Naive thymus-derived CD8-positive, alpha-beta T cell (primary cell): ENCODE measurements around the gene MYORG. TPM values are rescaled to one million over a fixed set of nuclear protein-coding genes. Genes with fewer than 3 reads are reported as not detected.
"Not testable (repeated sequence)": the region's sequence is repeated elsewhere in the genome, so short reads cannot be mapped to it uniquely, and the experiment has no call there.

Experiments used
- ATAC-seq, 2 donors: fragments of 150-1000 bp; cut with Tn5 transposase in 1 of 2; sonication (Bioruptor Pico), chemical (Tn5 transposase) in 1 of 2; 1 replicate in 1 of 2; 2 replicates in 1 of 2; pipeline ENCODE4 v1.10.0; 2021; ENCODE audit warnings: mild to moderate bottlenecking in 2 of 2, moderate library complexity in 2 of 2
- POLR2A ChIA-PET: fragments of 350-600 bp; sonication (Branson Sonifier 250); formaldehyde crosslinking; loops from one replicate; lab custom pipeline; 2021; ENCODE audit warnings: antibody characterized with exemption; lab: Charles Lee
- DNase-seq, 10 donors: peaks; one replicate each; pipeline versions ENCODE4 v3.0.0 to v3.0.0-alpha.2; 2020 to 2022
- H3K27ac Mint-ChIP-seq, 10 donors: one replicate each; pipeline ENCODE4 v1.8.0; 2020 to 2022; ENCODE audit warnings: mild to moderate bottlenecking in 10 of 10, mixed read lengths in 10 of 10, moderate library complexity in 4 of 10, inconsistent platforms in 1 of 10
- H3K27me3 Mint-ChIP-seq, 5 donors: one replicate each; pipeline ENCODE4 v1.8.0; 2021 to 2022; ENCODE audit warnings: mixed read lengths in 5 of 5
- H3K36me3 Mint-ChIP-seq, 3 donors: one replicate each; pipeline ENCODE4 v1.8.0; 2020 to 2022; ENCODE audit warnings: mixed read lengths in 3 of 3, mild to moderate bottlenecking in 2 of 3, inconsistent platforms in 1 of 3
- H3K4me1 Mint-ChIP-seq, 4 donors: one replicate each; pipeline ENCODE4 v1.8.0; 2021 to 2022; ENCODE audit warnings: mixed read lengths in 4 of 4
- H3K4me3 Mint-ChIP-seq, 10 donors: one replicate each; pipeline ENCODE4 v1.8.0; 2020 to 2022; ENCODE audit warnings: mild to moderate bottlenecking in 10 of 10, mixed read lengths in 10 of 10, moderate library complexity in 6 of 10, inconsistent platforms in 1 of 10
- H3K9me3 Mint-ChIP-seq, 9 donors: one replicate each; pipeline ENCODE4 v1.8.0; 2020 to 2022; ENCODE audit warnings: mixed read lengths in 9 of 9, mild to moderate bottlenecking in 3 of 9, inconsistent platforms in 1 of 9, moderate library complexity in 1 of 9
- polyA plus RNA-seq, 3 donors: library from polyadenylated mRNA; unstranded; fragments of 300-500 nt; fragmentation: Illumina TruSeq; gene quantifications; one replicate each; pipeline ENCODE4 v1.2.3, GENCODE V29; 2021
- total RNA-seq, 8 experiments: library from RNA in 2 of 8; stranded (reverse) in 2 of 8; gene quantifications; one replicate each; pipeline ENCODE4 v1.2.3 and lab custom pipeline; 2021 to 2026

The MYORG gene
- total and polyA plus RNA-seq, 5 experiments from 2014 or later, result 0.17 to 1.5 (median 0.39) TPM

DNA sequence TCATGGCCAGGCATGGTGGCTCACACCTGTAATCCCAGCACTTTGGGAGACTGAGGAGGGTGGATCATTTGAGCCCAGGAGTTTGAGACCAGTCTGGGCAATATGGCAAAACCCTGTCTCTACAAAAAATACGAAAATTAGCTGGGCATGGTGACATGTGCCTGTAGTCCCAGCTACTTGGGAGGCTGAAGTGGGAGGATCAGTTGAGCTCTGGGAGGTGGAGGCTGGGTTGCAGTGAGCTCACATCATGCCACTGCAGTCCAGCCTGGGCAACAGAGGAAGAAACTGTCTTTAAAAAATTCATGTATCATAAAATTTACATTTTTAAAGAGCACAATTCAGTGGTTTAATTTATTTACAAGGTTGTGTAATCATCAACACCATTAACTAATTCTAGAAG is 23.7 kb downstream of the MYORG start:
- H3K27me3 Mint-ChIP-seq, H3K27ac Mint-ChIP-seq, DNase-seq, H3K4me3 Mint-ChIP-seq, ATAC-seq, POLR2A ChIA-PET, H3K4me1 Mint-ChIP-seq: not testable (repeated sequence)
- Mint-ChIP-seq H3K36me3 (peaks cover 19 to 27% (median 24%) of the 10 kb centered on the region in 3 donors), H3K9me3 (peaks cover 0 to 31% (median 12%) of the 10 kb centered on the region in 9 donors)

DNA sequence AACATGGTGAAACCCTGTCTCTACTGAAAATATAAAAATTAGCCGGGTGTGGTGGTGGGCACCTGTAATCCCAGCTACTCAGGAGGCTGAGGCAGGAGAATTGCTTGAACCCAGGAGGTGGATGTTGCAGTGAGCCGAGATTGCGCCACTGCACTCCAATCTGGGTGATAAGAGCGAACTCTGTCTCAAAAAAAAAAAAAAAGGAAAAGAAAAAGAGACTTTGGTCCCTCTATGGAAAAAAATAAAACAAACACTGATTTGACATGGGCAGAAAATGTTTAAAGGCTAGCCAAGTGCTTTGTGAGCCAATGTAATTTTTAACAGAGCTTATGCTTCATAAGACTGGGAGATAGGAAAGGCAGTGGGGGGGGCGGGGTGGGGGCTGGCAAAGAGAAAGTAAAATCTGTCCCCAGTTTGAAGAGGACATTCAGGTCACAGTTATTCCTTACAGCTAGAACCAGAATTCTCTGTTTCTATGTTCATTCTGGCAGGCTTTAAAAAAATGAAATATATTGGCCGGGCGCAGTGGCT is 24.5 kb downstream of the MYORG start:
- not testable (repeated sequence) for H3K27me3 Mint-ChIP-seq, ATAC-seq, H3K27ac Mint-ChIP-seq, DNase-seq, H3K4me1 Mint-ChIP-seq, H3K4me3 Mint-ChIP-seq
- Mint-ChIP-seq H3K36me3 (peaks cover 16 to 25% (median 20%) of the 10 kb centered on the region in 3 donors), H3K9me3 (peaks cover 0 to 23% (median 8%) of the 10 kb centered on the region in 9 donors)
- POLR2A ChIA-PET, result interaction anchor here (0.7 kb wide), 1 partner anchor 279 kb away, joined by 3 read pairs; no protein-coding TSS in a partner anchor

DNA sequence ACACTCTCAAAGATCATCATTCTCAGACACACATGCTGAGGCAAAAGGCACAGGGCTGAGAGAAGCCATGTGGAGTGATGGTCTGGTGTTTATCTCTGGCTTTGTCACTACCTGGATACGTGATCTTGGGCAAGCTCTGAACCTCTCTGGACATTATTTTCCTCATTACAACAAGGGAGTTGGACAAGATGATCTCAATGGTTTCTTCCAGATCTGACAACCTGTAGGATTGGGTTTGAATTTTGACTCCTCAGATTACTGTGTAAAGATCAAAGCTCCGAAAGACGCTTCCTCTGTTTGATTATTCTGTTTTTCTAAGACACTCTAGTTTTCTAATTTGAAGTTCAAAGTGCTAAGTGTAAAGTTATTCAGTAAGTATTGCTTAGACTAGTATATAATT is 27.4 kb downstream of the MYORG start:
- H3K36me3 Mint-ChIP-seq, result peaks cover 4 to 26% (median 6%) of the 10 kb centered on the region in 3 donors
- no peak overlapping the region for H3K4me3 Mint-ChIP-seq
- POLR2A ChIA-PET, result no interaction called here
- H3K9me3 Mint-ChIP-seq, result no peaks in the 10 kb centered on the region
- ATAC-seq, result no peak
- H3K4me1 Mint-ChIP-seq, result no peaks in the 10 kb centered on the region
- H3K27ac Mint-ChIP-seq, result peak overlapping the region in 2 of 10 donors; percentile 6 to 54
- no peak for DNase-seq
- no peaks in the 10 kb centered on the region for H3K27me3 Mint-ChIP-seq

DNA sequence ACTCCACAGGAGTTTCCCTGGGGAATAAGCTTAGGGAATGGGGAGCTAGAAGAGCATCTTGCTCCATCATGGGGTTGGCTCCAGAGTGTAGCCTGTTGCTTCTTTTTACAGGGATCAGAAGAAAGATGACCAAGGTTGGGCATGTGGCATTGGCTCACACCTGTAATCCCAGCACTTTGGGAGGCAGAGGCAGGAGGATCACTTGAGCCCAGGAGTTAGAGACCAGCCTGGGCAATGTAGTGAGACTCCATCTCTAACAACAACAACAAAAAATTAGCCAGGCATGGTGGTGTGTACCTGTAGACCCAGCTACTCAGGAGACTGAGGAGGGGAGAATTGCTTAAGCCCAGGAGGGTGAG is 28.9 kb downstream of the MYORG start:
- Mint-ChIP-seq H3K27ac (no peak overlapping the region), H3K36me3 (peaks cover 4 to 37% (median 11%) of the 10 kb centered on the region in 3 donors), H3K4me1 (no peaks in the 10 kb centered on the region), H3K27me3 (no peaks in the 10 kb centered on the region), H3K9me3 (no peaks in the 10 kb centered on the region), H3K4me3 (no peak overlapping the region)
- DNase-seq, result no peak
- POLR2A ChIA-PET, result interaction anchor here (0.8 kb wide), 1 partner anchor 272 kb away, joined by 3 read pairs; the partner anchor contains the start of gene DCTN3
- no peak for ATAC-seq

DNA sequence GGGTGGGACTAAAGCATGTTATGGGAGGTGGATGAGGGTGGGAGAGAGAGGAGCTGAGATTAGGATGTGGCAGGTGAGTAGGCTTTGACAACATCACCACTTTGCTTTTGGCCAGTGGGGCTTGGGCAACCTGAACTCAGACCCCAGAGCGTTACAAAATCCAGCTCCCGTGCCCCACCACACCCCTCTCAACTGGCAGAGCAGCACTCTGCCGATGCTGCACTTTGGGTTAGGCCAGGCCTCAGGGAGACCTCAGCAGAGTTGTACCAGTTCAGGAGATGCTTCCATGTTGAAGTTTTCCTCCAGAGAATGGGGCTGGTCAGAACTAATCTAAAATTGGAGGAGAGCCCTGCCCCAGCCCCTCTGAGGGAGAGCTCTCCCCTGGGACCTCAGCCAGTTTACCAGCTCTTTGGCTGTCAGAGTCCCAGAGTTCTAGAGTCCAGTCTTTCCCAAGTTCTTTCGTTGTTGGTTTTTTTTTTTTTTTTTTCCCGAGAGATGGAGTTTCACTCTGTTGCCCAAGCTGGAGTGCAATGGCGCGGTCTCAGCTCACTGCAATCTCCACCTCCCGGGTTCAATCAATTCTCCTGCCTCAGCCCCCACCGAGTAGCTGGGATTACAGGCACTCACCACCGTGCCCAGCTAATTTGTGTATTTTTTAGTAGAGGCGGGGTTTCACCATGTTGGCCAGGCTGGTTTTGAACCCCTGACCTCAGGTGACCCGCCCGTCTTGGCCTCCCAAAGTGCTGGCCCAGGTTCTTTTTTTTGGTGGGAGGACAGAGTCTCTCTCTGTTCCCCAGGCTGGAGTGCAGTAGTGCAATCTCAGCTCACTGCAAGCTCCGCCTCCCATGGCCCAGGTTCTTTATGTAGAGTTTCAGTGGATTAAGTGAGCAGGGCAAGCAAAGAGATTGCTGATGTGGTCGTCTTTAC is 29.6 kb downstream of the MYORG start:
- Mint-ChIP-seq H3K4me3 (no peak overlapping the region), H3K9me3 (no peaks in the 10 kb centered on the region), H3K27me3 (no peaks in the 10 kb centered on the region), H3K4me1 (no peaks in the 10 kb centered on the region), H3K36me3 (peaks cover 4 to 42% (median 14%) of the 10 kb centered on the region in 3 donors), H3K27ac (no peak overlapping the region)
- DNase-seq (no peak), ATAC-seq (no peak)
- POLR2A ChIA-PET, result interaction anchor here (0.7 kb wide), 1 partner anchor 1558 kb away, joined by 3 read pairs; no protein-coding TSS in a partner anchor

DNA sequence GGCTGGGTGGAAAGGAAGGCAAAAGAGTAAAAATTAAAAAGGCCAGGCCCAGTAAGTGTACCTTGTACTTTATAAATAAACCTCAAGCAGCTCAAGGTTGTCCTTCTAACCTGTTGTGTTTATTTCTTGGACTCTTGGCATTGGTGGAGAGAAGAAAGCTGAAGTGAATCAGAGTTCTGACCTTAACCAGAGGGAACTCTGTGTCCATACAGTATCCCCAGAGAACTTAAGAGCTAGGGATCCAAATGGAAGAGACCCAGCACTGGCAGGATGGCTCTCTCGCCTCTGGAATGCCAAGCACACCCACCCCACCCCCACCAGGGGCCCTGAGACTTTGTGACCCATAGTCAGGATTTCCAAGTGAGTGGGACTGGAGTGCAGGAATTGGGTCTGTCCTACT is 33.1 kb downstream of the MYORG start:
- ATAC-seq (no peak), DNase-seq (no peak)
- Mint-ChIP-seq H3K27ac (no peak overlapping the region), H3K4me1 (peaks cover 0 to 3% (median 0%) of the 10 kb centered on the region in 4 donors), H3K4me3 (no peak overlapping the region), H3K36me3 (peaks cover 0 to 68% (median 14%) of the 10 kb centered on the region in 3 donors), H3K9me3 (no peaks in the 10 kb centered on the region), H3K27me3 (no peaks in the 10 kb centered on the region)
- POLR2A ChIA-PET, result no interaction called here

DNA sequence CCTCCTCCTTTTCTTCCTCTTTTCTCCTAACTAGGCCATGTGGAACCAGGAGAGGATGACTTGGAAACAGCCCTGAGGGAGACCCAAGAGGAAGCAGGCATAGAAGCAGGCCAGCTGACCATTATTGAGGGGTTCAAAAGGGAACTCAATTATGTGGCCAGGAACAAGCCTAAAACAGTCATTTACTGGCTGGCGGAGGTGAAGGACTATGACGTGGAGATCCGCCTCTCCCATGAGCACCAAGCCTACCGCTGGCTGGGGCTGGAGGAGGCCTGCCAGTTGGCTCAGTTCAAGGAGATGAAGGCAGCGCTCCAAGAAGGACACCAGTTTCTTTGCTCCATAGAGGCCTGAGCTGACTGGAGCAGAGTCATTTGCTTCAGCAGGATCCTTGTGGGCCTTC is 33.6 kb downstream of the MYORG start:
- H3K4me3 Mint-ChIP-seq, result no peak overlapping the region
- DNase-seq (no peak), ATAC-seq (no peak)
- no peaks in the 10 kb centered on the region for H3K9me3 Mint-ChIP-seq
- H3K36me3 Mint-ChIP-seq, result peaks cover 0 to 66% (median 14%) of the 10 kb centered on the region in 3 donors
- no peak overlapping the region for H3K27ac Mint-ChIP-seq
- POLR2A ChIA-PET, result no interaction called here
- no peaks in the 10 kb centered on the region for H3K27me3 Mint-ChIP-seq
- H3K4me1 Mint-ChIP-seq, result peaks cover 0 to 3% (median 0%) of the 10 kb centered on the region in 4 donors

DNA sequence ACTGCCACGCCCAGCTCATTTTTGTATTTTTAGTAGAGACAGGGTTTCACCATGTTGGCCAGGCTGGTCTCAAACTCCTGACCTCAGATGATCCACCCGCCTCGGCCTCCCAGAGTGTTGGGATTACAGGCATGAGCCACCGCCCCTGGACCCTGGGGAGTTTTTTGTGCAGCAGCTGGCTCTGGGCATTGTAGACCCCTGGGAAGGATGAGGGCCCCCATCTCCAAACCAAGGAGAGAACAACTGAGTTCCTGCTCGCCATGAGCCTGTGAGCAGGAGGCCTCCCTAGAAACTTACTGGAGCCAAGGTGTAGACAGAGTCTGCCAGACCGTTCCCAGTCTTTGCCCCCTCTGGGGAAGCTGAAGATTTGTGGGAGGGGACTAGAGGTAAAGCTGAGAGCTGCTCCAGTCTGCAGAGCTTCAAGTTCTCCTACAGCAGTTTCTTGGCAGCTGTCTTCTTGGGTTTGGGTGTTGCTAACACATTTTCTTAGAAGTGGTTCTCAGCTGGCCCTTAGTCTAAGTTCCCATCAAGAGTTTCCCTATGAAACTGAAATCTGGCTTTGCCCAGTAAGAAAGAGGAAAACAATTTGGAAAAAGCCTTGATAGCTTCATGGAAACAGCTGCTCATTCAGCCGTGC is 34.9 kb downstream of the MYORG start:
- no peaks in the 10 kb centered on the region for H3K9me3 Mint-ChIP-seq
- ATAC-seq, result no peak
- H3K27me3 Mint-ChIP-seq, result no peaks in the 10 kb centered on the region
- no peak for DNase-seq
- peaks cover 0 to 3% (median 0%) of the 10 kb centered on the region in 4 donors for H3K4me1 Mint-ChIP-seq
- POLR2A ChIA-PET, result no interaction called here
- peaks cover 0 to 70% (median 14%) of the 10 kb centered on the region in 3 donors for H3K36me3 Mint-ChIP-seq
- no peak overlapping the region for H3K27ac Mint-ChIP-seq
- no peak overlapping the region for H3K4me3 Mint-ChIP-seq

DNA sequence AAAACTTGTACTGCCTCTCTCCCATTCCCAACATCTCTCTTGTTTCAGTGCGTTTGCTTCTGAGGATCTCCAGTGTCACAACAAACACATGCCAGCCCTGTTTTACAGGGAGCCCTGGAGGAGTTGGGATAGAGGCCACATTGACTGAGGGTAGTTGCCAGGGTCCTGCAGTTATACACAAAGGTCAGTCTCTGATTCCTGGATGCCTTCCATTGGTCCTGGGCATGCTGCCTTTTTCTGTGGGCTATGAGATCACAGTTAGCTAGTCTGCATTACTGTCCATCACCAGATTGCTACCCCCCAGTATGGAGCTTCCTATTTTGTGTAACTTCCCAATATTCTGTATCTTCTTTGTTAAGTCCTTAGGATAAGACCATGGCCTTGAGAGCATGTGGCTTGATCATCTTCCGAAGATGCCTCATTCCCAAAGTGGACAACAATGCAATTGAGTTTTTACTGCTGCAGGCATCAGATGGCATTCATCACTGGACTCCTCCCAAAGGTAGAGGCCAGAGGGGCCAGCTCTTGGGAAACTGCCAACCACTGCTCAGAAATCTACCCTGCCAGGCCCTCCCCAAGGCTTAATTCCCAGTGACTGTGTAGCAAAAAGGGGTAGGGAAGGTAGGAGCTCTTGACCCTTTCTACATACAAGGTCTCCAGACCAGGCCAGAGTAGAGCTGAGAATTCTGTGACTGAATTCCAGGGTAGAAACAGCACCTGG is 37.9 kb downstream of the MYORG start:
- Mint-ChIP-seq H3K9me3 (no peaks in the 10 kb centered on the region), H3K4me3 (no peak overlapping the region), H3K27ac (no peak overlapping the region), H3K36me3 (peaks cover 0 to 69% (median 12%) of the 10 kb centered on the region in 3 donors), H3K4me1 (peaks cover 0 to 10% (median 4%) of the 10 kb centered on the region in 4 donors), H3K27me3 (no peaks in the 10 kb centered on the region)
- ATAC-seq (no peak), DNase-seq (no peak)
- POLR2A ChIA-PET, result interaction anchor here (1.2 kb wide), 1 partner anchor 42 kb away, joined by 4 read pairs; no protein-coding TSS in a partner anchor

DNA sequence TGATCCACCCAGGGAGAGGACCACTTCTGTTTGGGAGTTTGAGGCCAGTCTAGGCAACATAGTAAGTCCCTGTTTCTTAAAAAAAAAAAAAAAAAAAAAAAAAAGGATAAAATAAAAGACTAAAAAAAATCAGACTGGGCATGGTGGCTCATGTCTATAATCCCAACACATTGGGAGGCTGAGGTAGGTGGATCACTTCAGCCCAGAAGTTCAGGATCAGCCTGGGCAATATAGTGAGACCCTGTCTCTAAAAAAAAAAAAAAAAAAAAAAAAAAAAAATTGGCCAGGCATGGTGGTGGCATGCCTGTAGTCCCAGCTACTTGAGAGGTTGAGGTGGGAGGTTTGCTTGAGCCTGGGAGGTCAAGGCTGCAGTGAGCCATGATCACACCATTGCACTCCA is 38.6 kb downstream of the MYORG start:
- not testable (repeated sequence) for H3K4me3 Mint-ChIP-seq, H3K27ac Mint-ChIP-seq, ATAC-seq, H3K27me3 Mint-ChIP-seq, DNase-seq, H3K9me3 Mint-ChIP-seq
- POLR2A ChIA-PET, result interaction anchor here (0.7 to 1.2 kb wide), 2 partner anchors 42 to 416 kb away, joined by 4 read pairs; no protein-coding TSS in a partner anchor
- H3K4me1 Mint-ChIP-seq, result peaks cover 0 to 10% (median 4%) of the 10 kb centered on the region in 4 donors
- peaks cover 0 to 62% (median 8%) of the 10 kb centered on the region in 3 donors for H3K36me3 Mint-ChIP-seq

DNA sequence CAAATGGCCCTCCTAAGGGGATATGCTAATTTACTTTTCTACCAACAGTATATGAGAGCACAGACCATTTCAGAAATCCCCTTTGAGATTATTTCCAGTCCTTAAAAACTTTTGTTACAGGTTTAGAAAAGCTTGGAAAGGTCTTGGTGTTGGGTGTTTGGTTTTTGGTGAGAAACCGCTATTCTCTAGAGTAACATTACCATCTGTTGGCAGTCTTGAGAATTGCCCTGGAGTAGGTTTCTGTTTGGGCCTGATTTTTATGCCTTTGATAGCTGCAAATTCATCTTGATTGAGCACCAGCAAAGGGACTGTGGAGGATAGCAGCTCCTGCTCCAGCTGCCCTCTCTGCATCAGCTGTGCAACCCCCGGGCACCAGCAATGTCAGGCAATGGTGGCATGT is 39.3 kb downstream of the MYORG start:
- ATAC-seq (no peak), DNase-seq (peak in 1 of 10 donors; percentile 12)
- Mint-ChIP-seq H3K4me1 (peaks cover 2 to 15% (median 6%) of the 10 kb centered on the region in 4 donors), H3K27me3 (no peaks in the 10 kb centered on the region), H3K27ac (no peak overlapping the region), H3K9me3 (no peaks in the 10 kb centered on the region), H3K4me3 (no peak overlapping the region), H3K36me3 (peaks cover 0 to 56% (median 7%) of the 10 kb centered on the region in 3 donors)
- POLR2A ChIA-PET, result interaction anchor here (0.7 to 1.2 kb wide), 3 partner anchors 43 to 416 kb away, joined by 4 to 5 read pairs (median 4); no protein-coding TSS in a partner anchor

DNA sequence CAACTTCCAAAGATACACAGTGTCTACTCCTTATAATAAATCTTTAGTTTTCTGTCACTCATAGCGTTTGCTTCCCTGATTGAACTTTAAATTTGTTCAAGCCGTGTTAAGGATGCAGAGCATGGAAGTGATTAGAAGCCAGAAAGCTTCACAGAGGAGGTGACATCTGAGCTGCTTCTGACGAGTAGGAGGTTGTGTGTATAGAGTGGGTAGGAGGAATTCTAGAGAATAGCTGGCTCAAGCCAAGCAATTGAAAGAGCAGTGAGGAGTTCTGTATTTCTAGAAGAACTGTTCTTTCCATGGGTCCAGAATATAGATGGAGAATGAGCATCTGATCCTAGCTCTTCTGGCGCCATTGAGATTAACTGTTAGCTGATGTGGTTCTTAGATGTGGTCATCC is 41.3 kb downstream of the MYORG start:
- Mint-ChIP-seq H3K4me3 (no peak overlapping the region), H3K4me1 (peaks cover 11 to 26% (median 17%) of the 10 kb centered on the region in 4 donors), H3K9me3 (no peaks in the 10 kb centered on the region), H3K36me3 (peaks cover 0 to 38% (median 4%) of the 10 kb centered on the region in 3 donors), H3K27ac (peak overlapping the region in 1 of 10 donors; percentile 53), H3K27me3 (no peaks in the 10 kb centered on the region)
- DNase-seq (no peak), ATAC-seq (no peak)
- POLR2A ChIA-PET, result interaction anchor here (0.5 to 0.9 kb wide), 2 partner anchors 20 to 44 kb away, joined by 3 read pairs; no protein-coding TSS in a partner anchor
